NCI-H460 (cell line): ENCODE results near the gene NEGR1. TPM values are rescaled to one million over a fixed set of nuclear protein-coding genes. Genes with fewer than 3 reads are reported as not detected.
A peak's percentile ranks its signal among the peaks of the same experiment; 100 is the strongest.

Experiments used
- DNase-seq: peaks from one replicate; pipeline ENCODE4 v3.0.0-alpha.2; 2016; ENCODE audit warnings: low read depth; ENCODE audit errors: extremely low read depth
- total RNA-seq: library from RNA; depleted of rRNA; stranded (reverse); fragments of >200 nt; shearing (Covaris generic); gene quantifications from 2 replicates; pipeline ENCODE4 v1.2.3, GENCODE V29; 2014

NEGR1 gene
- total RNA-seq, 1 experiment from 2014 or later: 2.3 TPM

DNA sequence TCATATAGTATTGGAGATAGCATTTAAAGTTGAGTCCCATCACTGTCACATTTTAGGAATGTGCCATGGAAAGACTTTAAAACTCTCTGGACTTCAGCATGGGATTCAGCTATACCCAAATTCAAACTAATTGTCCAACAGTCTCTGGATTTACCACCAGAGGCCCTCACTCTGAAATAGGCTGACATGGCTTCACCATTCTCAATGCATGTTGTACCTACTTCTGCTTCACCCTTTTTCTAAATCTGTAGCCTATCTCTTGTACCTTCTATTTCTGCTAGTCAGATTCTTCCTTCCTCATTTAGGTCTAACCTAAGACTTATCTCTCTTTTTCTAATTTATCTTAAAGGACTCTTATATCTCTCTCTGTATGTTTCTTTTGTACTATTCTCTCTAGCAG lies 688.8 kb downstream of the NEGR1 start:
- no peak for DNase-seq

DNA sequence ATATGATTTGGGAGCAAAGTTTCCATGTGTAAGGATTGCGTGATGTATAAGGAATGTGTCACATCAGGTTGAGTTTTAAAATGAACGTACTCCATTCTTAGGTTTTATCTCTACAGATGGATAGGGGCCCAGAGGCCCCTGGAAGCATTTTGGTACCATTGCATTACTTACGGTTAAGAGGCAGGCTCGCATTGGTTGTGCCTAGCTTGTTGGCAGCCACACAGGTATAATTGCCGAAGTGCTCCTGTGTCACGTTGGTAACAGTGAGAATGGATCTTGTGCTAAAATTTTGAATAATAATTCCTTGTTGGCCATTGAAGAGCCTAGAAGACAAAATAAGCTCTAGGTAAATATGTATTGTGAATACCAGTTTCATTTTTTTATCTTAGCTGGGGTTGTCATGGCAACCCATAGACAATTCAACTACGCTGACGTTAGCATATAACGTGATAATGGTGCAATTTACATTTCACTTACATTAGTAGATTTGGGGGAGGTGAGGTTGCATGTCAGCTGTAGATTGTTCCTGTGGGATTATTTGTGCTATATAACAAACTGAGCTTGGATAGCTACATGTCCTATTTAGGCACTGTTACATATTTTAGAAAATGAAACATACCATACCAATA lies 689.6 kb downstream of the NEGR1 start:
- no peak for DNase-seq

DNA sequence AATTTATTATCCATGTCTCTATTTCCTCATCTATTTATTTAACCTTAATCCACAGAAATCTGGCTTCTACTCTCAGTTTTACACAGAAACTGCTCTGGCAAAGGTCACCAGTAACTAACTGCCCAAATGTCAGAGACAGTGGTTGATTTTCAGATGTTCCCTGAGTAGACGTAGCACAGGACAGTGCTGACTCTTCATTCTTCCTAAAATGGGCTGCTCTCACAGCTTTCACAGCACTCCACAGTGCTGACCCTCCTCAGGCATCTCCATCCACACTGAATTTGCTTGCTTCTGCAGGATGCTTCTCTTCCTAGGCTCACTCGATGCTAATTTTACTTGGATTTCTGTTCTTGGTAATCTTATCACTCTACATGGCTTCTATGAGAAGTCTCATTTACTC lies 693.3 kb downstream of the NEGR1 start:
- DNase-seq: no peak

DNA sequence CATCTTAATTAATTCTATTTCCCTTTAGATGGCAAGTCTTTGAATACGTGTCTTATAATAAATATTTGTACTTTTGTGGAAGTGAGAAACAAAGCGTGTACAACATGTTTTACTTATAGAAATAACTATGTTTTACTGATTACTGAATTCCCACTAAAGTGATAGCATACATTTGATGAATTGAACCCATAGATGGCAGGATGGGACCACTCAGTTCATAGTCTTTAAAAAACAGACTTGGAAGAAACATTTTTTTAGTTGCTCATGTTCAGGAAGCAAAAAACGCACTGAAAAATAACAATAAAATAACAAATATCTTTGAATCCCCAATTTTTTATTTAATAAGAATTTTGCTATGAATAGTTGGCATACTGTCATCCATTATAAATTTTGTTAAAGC lies 694.4 kb downstream of the NEGR1 start:
- peak; percentile 18 for DNase-seq

DNA sequence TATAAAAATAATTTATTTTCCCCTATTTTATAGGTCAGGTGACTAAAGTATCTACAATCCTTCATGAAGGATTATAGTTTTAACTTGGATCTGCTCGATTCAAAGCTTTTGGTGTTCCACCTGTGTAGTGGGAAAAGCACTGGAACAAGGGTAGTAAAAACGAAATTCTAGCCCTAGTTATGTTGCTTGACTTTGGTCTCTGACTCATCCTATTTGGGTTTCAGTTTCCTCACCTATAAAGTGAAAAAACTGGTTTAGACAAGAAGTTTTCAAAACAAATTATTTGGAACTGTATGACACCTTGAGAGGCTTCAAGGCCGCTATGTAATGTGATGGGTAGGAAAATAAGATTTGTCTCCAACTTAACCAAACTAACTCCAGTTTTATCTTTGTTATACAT lies 696.3 kb downstream of the NEGR1 start:
- no peak for DNase-seq

DNA sequence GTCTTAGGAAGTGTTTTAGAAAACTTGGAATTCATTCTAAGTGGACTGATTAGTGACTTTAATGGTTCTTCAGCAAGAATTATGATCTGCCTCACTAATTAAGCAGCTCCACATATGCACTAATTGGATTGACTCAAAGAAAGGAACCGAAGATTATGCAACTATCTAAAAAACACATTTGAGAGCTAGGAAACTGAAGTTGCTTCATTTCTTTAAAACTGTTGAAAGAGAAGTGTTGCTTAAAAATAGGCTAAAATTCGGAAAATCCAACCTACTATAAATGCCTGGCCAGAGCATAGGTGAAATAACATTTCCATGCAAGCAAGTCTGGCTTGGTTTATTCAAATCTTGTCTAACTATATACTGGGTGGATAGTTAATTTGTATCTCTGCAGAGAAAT lies 698.6 kb downstream of the NEGR1 start:
- no peak for DNase-seq

DNA sequence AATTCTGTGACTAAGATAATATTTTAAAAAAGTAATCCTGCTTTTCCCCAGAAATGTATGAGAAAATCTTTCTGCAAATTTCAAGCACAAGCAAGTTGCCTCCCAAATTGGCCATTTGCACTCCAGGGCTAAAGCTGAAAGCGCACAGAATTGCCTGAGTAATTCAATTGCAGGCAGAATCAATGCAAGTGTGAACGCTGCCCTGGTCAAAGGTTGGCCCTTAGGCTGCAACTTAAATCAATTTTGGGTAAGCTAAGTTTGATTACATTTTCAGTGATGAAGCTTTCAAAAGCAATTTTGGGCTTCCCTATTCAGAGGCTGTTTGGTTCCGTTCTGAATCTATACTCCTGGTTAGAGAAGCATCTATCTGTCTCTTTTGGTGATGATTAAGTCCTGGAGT lies 699.7 kb downstream of the NEGR1 start:
- no peak for DNase-seq

DNA sequence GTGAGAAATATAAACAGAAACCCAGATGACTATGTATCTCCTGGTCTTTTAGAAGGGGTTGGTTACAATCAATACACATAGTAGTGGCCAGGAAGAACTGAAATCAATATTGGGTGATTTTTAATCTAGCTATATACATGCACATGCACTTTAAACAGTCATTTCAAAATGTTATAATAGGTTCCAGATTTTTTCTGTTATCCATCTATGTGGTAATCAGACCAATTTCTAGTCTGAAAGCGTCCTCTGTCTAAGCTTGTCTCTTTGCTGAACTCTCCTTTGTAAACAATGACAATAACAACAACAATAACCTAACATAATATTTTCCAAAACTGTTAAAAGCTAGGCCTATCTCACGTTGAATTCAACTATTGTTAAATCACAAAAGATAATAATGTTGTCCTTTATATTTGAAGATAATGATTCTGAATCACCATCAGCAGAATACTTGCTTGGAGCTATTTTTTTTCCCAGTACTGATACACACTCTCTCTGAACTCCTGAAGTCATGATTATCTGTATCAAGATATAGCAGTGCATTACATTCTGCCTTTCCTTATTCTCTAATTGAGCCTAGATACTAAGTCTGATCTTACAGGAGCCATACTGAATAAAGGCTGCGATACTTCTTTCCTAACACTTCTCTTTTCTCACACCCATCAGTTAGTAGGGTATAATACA lies 704.7 kb downstream of the NEGR1 start:
- DNase-seq: no peak

DNA sequence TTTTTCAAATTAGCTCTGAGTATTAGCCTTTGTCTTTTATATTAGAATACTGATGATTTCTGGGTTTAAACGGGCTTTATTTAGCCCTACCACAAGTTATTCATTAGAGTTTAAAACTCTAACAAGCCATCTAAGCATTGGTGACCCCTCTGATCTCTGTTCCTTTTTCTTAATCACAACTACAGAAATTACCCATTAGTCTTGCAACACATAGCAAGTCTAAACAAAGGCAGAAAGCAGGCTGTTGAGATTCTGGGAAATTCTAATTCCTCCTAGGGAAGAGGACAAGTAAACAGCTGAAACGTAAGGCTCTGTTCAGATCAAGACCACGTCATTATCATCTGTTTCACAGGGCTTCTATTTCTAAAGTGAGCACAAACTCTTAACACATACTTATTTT lies 710.3 kb downstream of the NEGR1 start:
- DNase-seq: no peak

DNA sequence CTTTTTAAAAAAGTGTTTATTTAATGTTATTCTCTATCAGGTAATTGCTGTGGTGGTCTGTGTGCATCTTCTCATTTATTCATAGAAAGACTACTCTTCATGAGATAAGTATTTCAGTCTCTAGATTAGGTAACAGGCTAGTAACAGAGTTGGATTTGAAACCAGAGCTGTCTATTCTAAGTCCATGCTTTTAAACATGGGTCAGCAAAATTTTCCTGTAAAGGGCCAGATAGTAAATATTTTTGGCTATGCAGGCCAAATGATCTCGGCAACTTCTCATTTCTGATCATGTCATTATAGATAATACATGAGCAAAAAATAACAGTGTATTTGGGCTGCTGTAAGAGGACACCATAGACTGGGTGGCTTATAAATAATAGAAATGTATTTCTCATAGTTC lies 715.9 kb downstream of the NEGR1 start:
- DNase-seq: no peak

DNA sequence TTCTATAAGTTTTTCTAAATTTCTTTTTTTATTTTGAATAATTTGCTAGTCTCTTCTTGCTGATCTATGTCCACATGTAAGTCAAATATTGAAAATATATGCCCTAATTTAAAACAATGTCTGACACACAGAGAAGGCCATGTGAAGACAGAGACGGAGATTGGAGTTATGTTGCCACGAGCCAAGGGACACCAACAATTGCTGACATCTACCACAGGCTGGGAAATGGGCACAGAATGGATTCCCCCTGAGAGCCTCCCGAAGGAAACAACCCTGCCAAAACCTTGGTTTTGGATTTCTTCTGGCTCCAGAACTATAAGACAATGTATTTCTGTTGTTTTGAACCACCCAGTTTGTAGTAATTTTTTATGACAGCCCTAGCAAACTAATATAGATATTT lies 716.5 kb downstream of the NEGR1 start:
- no peak for DNase-seq

DNA sequence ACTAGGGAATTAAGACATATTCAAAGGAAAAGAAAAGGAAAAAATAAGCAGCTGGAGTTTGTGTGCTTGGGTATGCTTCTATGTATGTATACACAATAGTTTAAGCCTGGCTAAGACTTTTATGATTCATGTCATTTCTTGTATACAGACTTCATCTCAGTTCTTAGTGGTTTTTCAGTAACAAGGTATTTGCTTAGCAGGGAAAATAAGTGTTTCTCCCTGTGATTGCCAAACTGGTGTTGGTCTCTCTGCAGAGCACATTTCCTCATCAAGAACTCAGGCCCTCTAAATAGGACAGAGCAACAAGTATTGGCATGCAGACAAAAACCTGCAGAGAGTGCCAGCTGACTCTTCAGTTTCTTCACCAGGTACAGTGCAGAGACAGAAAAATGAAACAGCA lies 717.1 kb downstream of the NEGR1 start:
- DNase-seq: no peak

DNA sequence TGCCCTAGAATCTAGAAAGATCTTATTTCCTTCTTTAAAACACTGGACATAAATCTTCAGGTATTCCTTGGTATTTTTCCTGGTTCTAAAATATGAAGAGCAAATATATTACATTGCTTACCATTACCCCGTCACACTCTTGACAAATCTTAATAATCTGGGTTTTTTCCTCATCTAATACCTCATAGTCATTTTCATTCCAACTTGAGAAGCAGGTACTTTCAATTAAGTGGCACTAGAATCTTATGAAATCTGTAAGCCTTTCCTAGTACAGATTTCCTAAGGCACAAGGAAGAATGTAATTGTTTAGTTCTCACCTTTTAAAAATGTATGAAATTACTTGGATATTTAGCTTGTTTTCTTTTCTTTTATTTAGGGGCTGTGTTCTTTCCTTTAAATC lies 720.0 kb downstream of the NEGR1 start:
- DNase-seq: no peak

DNA sequence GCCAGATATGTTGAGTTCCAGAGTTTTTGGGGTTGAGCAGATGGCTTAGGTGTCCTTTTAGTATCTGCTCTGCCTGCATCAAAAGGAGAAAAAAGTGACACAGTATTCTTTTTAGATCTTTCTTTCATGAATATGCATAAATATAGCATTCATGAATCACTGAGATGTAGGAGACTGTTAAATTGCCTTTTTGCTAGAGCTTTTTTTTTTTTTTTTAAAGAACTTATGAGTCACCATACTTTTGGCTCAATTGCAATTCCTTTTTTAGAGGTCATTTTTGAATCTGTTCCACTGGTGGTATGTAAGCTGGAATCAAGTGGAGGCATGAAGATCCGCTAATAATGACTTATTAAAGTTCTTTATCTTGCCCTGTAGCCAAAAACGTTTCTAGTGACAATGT lies 720.6 kb downstream of the NEGR1 start:
- no peak for DNase-seq

DNA sequence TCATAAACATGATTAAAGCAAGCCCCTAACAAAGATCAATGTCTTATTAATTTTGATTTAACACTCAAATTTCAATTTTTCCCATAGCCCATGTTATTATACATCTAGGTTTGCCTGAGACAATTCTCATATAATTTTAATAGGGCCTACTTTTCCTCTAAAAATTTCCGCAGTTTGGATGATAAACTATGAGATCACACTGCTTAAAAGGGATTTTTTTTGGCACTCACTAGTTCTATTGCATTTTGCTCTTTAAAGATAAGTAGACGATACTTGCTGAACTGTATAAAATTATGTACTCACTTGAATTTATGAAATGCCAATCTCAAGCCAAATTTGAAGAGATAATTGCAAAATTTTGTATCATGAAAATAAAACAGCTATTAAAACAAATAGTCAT lies 721.1 kb downstream of the NEGR1 start:
- DNase-seq: no peak

DNA sequence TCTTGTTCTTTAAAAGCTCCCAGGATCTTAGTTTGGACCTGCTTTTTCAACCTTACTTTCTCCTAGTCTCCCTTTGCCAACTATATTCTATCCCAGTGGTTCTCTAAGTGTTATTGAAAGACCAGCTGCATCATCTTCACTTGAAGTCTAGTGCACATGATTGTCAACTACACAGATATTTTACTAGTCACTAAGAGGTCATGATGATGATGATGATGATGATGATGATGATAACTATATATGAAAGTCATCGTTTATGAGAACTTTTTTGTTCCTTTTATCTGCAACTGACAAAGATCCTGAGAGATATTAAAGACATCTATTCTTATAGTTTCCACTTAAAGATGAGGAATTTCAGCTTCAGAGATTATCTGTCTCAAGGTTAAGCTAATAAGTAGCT lies 722.5 kb downstream of the NEGR1 start:
- DNase-seq: no peak

DNA sequence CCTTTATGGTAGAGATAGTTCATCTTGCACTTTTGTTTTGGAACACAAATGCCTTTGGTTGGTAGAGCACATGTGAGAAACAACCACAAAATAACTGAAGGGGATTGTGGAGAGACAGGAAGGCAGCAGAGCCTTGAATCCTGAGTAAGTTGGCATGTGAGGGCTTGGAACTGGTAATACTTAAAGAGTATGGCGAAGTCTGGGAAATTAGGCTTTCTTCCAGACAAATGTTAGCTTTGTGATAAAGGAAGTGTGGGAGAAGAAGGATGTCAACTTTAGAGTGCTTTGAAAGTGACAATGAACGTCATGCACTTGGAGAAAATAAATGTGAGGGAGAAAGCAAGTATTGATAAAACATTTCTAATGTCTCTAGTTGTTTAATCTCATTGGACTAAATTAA lies 725.2 kb downstream of the NEGR1 start:
- no peak for DNase-seq

DNA sequence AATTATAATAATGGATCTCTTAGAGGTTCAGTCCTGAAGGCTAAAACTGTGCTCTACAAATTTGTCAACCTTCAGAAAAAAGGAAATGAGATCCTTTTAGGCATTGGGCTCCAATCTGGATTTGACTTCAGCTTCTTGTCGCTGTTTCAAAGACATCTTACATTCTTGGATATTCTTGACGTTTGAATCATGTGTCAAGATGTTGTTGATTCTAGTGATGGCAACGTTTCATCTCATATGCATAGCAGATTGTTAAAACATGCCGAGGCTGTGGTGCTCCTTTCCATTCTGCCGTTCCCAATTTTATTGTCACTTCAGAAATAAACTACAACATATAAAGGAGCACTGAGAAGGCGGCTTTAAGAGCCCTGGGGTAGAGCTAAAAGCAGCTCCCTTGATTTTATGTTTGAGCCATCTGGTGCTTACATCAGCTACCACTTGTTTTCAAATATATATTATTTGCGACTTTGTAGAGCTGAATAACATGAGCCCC lies 733.9 kb downstream of the NEGR1 start:
- no peak for DNase-seq

DNA sequence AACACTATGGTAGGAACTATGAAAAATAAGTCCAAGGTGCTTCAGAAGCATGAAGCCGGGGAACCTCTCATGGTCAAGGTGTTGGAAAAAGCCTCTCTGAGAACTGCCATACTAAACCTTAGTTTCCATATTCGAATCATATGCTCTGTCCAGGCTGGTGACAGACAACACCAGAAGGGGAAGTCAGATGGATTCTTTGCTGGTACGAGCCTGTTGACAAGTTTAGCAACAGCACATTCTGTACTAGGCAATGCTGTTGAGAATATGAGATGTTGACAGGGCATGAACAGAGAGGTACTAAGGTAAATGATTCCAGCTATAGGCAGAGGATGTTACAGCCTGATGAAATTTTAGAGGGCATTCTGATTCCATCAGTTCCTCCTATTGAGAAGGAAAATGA lies 740.2 kb downstream of the NEGR1 start:
- no peak for DNase-seq

DNA sequence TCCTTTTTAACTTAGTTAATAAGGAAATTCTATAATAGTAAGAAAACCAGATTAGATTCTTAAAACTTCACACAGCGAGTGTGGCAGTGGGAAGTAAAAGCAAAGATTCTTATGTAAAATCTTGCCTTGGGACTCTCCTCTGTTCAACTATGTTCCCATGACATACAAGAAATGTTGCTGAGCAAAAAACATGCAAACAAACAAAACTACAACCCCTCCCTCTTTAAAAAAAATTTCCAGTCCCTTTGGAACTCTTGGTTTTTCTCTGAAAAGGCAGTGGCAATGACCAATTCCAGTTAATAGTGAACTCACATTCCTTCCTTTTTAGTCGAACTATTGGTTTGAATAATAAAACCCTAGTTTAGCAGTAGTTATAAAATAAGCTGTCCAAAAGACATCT lies 748.4 kb downstream of the NEGR1 start:
- no peak for DNase-seq

DNA sequence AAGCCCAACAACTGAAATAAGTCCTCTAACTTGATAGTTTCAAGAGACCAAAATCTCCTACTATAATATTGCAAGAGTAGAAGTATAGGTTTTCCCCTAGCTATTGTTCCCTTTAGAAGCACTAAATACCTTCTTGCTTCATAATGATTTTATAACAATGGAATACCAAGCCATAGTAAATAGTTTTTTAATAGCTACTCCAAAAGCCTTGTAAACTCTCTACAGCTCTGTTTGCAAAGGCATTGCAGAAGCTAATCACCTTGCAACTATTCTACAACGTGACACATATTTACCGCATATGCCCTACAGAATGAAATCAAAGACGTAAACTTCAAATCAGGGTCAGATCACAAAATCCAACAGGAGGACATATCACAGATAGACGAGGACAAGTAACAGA lies 750.0 kb downstream of the NEGR1 start:
- DNase-seq: no peak

DNA sequence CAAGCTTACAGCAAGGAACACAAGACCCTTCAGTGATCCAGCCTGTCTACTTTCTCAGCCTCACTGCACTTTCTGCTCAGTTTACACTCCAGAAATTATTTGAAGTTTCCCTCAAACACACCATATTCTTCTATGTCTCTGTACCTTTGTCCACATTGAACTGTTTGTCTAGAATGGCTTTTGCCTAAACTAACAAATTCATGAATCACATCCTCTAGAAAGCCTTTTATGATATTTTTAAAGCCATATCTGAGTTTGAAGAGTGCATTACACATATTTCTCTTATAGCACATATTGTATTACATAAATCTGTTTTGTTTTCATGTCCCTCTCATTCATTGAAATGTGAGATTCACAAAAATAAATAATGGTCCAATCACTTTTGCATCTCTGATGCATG lies 755.5 kb downstream of the NEGR1 start:
- no peak for DNase-seq

DNA sequence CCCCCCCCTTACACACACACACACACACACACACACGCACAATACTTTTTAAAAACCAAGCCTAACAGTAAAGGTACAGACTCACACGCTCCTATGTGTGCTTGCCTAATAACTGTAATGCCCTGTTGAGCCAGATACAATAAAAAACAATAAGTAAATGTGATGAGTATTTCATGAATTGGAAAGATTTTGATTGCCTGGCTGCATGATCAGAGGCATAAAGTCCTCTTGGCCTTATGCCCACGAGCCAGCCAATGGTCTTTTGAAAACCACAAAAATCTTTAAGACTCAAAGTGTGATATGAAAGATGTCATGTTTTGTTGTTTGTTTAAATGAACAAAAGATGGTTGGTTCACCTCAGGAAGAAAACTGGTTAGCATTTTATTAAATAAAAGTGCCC lies 759.6 kb downstream of the NEGR1 start:
- DNase-seq: no peak
